HG02981 (cell line): ENCODE data around the gene DKKL1.

ENCODE experiments used
- ATAC-seq: cut with Tn5 transposase; IDR thresholded peaks from one replicate; pipeline ENCODE4 v1.9.1; 2021; ENCODE audit warnings: mild to moderate bottlenecking, moderate library complexity; ENCODE audit not compliant: unreplicated experiment

Gene DKKL1

GRCh38 chr19:49337267-49338022 is 26.2 kb upstream of the DKKL1 start:
- ATAC-seq, result no peak

- no peak for ATAC-seq
These were observed 25.5 kb upstream of the DKKL1 start for GRCh38 chr19:49338023-49338677.

- ATAC-seq, result no peak
These were observed 24.9 kb upstream of the DKKL1 start for GRCh38 chr19:49338691-49339300.

- ATAC-seq, result no peak
These were observed 24.2 kb upstream of the DKKL1 start for GRCh38 chr19:49339301-49340068.

GRCh38 chr19:49340069-49340864 is 23.4 kb upstream of the DKKL1 start:
- ATAC-seq, result peak; percentile 61

- no peak for ATAC-seq
These were observed 22.6 kb upstream of the DKKL1 start for GRCh38 chr19:49340865-49341718.

GRCh38 chr19:49342291-49342721 is 21.4 kb upstream of the DKKL1 start:
- ATAC-seq, result no peak

- ATAC-seq, result no peak
These were observed 20.6 kb upstream of the DKKL1 start for GRCh38 chr19:49343123-49343522.

GRCh38 chr19:49344505-49345423 is 18.9 kb upstream of the DKKL1 start:
- ATAC-seq, result no peak

- no peak for ATAC-seq
These were observed 16.5 kb upstream of the DKKL1 start for GRCh38 chr19:49347191-49347590.

GRCh38 chr19:49347835-49348234 is 15.8 kb upstream of the DKKL1 start:
- no peak for ATAC-seq

GRCh38 chr19:49348305-49349189 is 15.1 kb upstream of the DKKL1 start:
- no peak for ATAC-seq

GRCh38 chr19:49349567-49349966 is 14.1 kb upstream of the DKKL1 start:
- no peak for ATAC-seq

- ATAC-seq, result no peak
These were observed 7.7 kb upstream of the DKKL1 start for GRCh38 chr19:49355909-49356353.

- ATAC-seq, result no peak
These were observed 7.3 kb upstream of the DKKL1 start for GRCh38 chr19:49356382-49356781.

GRCh38 chr19:49357186-49357585 is 6.5 kb upstream of the DKKL1 start:
- no peak for ATAC-seq
